Measurements from ENCODE around the gene NEDD8.
"Not testable (repeated sequence)": the region's sequence is repeated elsewhere in the genome, so short reads cannot be mapped to it uniquely, and the experiment has no call there.

NEDD8 gene

GRCh38 chr14:24231263-24232120 is 675 bp downstream of the NEDD8 start:
- in situ Hi-C loops (cut with MboI; ENCODE audit: low sequenced_read_pairs): loop anchor here (25.0 kb wide), 1 partner anchor 206 kb away; the partner anchor contains the start of genes CBLN3, KHNYN and SDR39U1

DNA sequence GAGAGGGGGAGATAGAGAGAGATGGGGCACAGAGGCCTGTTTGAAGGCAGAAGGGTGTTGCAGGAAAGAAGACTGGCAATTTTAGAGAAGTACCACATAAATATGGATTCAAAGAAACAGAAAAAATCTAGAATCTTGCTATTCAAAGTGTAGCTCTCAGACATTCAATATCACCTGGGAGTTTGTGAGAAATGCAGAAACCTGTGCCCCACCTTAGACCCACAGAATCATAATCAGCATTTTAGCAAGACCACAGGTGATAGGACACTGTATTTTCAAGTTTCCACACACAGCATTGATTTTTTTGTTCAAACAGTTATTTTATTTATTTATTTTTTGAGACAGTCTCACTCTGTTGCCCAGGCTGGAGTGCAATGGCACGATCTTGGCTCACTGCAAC is 3.3 kb downstream of the NEDD8 start:
- in situ Hi-C loops (cut with MboI; ENCODE audit: low sequenced_read_pairs): loop anchor here (25.0 kb wide), 1 partner anchor 208 kb away; the partner anchor contains the start of genes CBLN3, KHNYN and SDR39U1

DNA sequence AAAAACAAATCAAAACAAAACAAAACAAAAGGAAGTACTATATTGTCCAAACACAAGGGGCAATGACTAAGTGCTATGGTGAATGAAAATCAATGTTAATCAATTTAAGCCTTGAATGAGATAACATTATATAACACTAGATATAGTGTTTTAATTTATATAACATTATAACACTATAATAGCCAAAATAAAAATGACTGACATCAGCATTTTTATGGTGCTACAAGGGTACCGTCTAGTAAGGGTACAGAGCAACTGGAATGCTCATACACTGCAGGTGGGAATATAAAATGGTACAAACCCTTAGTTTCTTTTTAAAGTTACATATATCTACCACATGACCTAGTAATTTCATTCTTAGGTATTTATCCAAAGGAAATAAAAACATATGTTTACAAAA is 5.7 kb downstream of the NEDD8 start:
- in situ Hi-C loops (cut with MboI; ENCODE audit: low sequenced_read_pairs): loop anchor here (25.0 kb wide), 1 partner anchor 211 kb away; the partner anchor contains the start of genes CBLN3, KHNYN and SDR39U1

DNA sequence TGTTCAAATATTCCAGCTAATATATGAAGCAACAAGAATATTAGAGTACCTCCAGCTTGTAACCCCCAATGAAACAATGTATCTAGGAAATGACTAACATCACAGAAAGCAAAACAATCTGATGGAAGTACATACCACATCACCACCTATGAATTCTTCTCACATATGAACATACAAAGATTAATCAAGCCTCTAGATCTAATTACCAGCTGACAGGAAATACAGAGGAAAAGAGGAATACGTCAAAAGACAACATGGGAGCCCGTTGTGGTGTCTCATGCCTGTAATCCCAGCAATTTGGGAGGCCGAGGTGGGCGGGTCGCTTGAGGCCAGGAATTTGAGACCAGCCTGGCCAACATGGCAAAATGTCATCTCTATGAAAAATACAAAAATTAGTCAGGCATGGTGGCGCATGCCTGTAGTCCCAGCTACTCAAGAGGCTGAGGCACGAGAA is 7.5 kb downstream of the NEDD8 start:
- in situ Hi-C loops (cut with MboI; ENCODE audit: low sequenced_read_pairs): loop anchor here (25.0 kb wide), 1 partner anchor 213 kb away; the partner anchor contains the start of genes CBLN3, KHNYN and SDR39U1

GRCh38 chr14:24222987-24223386 is 9.2 kb downstream of the NEDD8 start:
- in situ Hi-C loops (cut with MboI; ENCODE audit: low sequenced_read_pairs): not testable (repeated sequence)

DNA sequence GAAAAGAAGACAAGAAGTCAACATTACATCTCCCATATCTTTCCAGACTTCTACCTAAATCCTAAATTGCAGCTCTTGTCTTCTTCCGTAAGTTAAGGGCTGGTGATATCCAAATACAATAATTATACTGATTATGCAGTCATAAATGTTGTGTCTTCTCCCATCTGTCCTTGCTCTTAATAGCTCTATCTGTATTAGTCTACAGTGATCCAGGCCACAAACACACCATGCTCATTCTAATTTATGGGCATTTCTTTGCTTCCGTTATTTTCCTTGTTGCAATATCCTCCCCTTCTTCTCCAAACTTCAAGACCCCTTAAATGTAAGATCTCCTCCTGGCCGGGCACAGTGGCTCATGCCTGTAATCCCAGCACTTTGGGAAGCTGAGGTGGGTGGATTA is 12.6 kb downstream of the NEDD8 start:
- in situ Hi-C loops (cut with MboI; ENCODE audit: low sequenced_read_pairs): no loop called here

DNA sequence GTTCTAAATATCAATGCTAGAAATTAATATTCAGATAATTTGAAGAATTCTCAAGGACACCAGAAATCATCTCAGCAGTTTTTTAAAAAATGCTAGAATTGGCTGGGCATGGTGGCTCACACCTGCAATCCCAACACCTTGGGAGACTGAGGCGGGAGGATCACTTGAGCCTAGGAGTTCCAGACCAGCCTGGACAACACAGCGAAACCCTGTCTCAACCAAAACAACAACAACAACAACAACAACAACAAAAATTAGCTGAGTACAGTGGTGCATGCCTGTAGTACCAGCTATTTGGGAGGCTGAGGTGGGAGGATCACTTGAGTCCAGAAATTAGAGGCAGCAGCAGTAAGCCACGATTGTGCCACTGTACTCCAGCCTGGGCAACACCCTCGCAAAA is 13.1 kb downstream of the NEDD8 start:
- in situ Hi-C loops (cut with MboI; ENCODE audit: low sequenced_read_pairs): no loop called here

DNA sequence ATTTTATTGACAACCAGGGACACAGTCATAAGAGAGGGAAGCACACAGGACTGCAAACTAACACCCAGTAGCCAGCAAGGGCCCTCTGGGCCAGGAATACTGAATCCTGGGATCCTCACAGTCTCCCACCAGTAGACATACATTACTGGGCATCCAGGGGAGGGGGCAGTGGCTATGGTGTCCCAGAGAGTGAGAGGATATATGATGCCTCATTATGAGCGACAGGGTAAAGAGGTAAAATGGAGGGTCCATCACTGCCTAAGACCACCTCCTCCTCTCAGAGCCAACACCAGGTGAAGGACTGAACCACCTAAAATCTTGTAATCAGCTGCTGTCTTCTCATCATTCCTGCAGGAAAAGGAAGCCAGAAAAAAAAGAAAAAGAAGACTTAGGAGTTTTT is 15.3 kb downstream of the NEDD8 start:
- in situ Hi-C loops (cut with MboI; ENCODE audit: low sequenced_read_pairs): not testable (repeated sequence)

- in situ Hi-C loops (cut with MboI; ENCODE audit: low sequenced_read_pairs): no loop called here
Observed at GRCh38 chr14:24216345-24216699, 15.8 kb downstream of the NEDD8 start.

DNA sequence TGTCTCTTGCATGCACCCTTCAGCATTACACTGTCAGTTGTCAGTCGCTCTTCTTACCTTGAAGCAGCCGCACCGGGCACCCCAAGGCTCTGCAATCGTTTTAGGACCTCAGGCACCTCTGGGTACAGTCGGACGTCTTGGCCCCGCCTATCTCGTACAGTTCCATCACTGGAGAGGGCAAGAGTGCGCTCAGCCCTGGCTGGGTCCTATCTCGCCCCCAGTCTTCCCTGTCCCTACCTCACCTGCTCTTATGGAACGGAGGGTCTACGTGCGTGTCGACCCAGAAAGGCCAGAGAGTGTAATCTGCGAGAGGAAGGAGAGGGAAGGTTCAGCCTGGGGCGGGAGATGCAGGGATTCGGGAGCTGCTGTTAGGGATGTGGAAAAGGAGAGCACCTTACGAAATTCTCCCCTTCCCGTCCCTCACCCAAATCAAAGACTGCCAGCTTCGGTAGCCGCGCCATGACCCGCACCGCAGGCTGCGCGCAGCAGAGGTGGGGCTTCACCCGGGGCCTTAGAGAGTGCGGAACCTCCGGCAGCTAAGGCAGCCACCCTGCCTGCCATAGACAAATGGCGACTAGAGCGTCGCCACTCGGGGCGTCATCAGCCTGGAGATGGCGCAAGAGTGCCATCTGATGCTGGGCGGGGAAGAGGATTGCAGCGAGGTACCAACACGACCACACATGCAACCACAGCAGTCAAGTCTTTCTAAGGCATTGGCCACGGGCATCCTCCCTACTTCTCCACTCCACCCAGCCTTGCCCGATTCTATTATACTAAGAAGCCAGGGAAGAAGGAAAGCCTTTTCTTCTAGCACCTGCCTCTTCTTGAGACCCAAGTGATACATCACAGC is 16.4 kb downstream of the NEDD8 start, which contains the start of gene MDP1:
Gene MDP1, minus strand, starts transcription at position 572 of the 850 bp plus-strand sequence. Its CDS starts 111 bp downstream, at position 461.
- in situ Hi-C loops (cut with MboI; ENCODE audit: low sequenced_read_pairs): no loop called here

DNA sequence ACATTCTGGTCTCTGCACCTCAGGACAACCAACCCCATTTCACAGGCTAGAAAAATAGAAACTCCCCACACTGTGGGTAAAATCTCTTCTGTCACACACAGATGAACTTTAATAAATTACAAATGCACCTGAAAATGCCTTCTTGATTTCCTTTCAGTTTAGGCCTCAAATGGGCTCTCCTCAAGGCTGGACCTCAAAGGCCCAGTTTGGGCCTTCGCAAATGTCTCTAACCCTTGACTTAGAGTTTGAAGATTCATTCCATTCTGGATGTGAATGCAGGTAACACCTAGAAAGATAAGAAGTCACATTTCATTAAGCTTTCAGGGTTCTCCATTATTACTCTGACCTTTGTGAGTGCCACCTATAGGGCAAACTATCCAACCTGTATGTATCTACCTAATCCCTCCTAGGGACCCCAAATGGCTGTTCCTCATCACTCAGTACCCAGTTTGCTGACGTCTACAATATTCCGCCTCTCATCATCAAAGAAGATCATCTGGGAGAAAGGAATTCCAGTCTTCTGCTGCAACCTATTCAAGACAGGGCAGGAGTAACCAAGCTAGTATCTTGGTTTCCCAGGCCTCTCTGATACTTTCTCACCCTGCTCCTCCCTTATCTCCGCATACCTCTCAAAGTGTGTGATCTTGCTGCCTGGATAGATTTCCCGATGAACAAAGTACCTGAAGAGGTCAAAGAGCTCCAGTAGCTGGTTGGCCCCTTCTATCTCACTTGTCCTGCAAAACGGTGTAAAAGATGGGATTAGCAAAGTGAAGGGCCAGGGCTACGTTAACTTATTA is 18.1 kb downstream of the NEDD8 start:
- in situ Hi-C loops (cut with MboI; ENCODE audit: low sequenced_read_pairs): no loop called here

DNA sequence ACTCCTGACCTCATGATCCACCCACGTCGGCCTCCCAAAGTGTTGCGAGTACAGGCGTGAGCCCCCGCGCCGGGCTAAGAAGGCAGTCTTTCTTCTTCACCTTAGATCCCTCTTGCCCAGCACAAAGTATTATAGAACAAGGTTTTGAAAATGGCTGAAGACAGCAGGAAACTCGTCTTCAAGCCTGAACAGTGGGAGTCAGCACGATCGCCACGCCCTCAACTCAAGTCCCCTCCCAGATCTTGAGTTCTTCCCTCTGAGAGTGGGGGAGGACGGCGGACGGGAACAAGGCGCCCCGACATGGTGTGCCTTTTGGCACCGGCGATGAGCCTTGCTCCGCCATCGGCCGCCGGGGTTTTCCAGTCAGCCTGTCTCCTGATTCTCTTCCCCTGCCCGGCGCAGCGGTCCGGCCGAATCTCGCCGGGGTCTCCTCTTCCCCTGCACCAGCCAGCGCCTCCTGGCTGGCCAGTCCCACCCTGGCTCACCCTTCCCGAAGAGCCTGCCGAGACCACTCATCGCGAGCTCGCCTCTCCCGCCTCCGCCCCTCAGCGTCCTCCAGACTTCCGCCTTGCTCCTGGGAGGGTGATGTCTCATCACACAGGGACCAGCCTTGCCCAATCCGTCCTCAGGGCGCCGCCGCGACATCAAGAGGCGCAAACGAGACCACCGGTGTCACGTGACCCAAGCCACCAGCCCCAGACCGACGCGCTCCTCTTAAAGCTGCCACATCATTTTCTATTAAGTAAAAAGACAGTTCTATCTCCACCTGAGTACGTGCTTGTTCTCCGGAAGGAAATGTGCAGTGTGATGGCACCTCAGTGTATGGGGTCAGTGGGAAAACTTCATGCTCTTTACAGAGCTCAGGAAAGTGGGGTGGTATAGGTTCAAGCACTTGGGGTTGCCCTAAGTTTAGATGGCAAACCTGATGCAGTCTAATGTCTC is 19.0 kb downstream of the NEDD8 start, which contains the start of gene CHMP4A:
Gene CHMP4A, minus strand, starts transcription at position 565 of the 942 bp plus-strand sequence. Its CDS starts 49 bp downstream, at position 516.
- in situ Hi-C loops (cut with MboI; ENCODE audit: low sequenced_read_pairs): no loop called here

GRCh38 chr14:24211311-24211710 is 20.9 kb downstream of the NEDD8 start:
- in situ Hi-C loops (cut with MboI; ENCODE audit: low sequenced_read_pairs): no loop called here

DNA sequence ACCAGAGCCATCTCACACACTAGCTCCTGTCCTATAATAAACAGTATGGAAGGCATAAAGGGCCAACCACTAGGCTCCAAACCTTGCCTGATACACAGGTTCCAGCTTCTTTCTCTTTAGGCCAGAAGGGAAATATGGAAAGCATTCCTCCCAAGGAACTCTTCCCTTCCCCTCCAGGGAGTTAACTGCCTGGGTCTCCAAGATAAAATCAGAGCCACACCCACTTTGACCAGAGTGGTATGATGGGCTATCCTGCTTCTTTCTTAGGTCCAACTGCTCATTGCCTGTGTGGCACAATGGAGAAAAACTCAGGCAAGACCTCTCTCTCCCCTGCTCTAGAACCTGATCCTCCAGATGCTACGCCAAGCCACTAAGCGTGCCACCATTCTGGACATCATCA is 24.5 kb downstream of the NEDD8 start:
- in situ Hi-C loops (cut with MboI; ENCODE audit: low sequenced_read_pairs): no loop called here

- in situ Hi-C loops (cut with MboI; ENCODE audit: low sequenced_read_pairs): no loop called here
Observed at GRCh38 chr14:24207104-24207551, 25.0 kb downstream of the NEDD8 start.

DNA sequence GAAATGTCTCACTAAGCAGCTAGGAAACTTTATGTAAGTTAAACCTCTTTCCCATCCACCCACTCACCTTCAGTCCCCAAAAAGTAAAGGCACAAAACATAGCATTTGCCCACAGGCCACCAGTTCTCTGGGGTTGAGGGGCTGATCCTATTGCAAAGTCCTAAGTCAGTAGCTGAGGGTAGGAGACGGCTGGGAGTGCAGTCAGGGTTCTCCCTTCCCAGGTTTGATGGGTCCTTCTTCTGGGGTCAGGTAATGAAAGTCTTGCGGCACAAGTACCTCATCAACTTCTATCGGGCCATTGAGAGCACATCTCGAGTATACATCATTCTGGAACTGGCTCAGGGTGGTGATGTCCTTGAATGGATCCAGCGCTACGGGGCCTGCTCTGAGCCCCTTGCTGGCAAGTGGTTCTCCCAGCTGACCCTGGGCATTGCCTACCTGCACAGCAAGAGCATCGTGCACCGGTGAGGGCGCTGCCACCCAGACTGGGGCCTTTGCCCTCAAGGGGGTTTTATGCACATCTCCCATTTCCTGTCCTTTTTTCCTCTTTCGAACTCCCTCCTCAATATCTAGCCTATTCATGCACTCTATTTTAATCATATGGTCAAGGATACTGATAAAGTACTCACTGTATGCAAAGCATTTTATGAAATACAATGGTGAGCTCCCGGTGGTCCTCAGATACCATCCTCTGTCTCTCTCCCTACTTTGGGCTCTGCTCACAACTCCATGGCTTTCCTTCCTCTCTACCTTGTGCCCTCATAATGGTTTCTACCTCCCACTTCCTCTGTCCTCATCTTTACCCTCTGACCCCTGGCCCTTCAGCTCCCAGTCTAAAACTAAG is 25.7 kb downstream of the NEDD8 start:
- in situ Hi-C loops (cut with MboI; ENCODE audit: low sequenced_read_pairs): no loop called here

- in situ Hi-C loops (cut with MboI; ENCODE audit: low sequenced_read_pairs): no loop called here
Observed at GRCh38 chr14:24204163-24205146, 27.7 kb downstream of the NEDD8 start.

All from HL-60/S4 treated with retinoic acid at 250 ng/mL for 4 days and 3 days (cell line).